ENCODE measurements around the gene KLF13.

The KLF13 gene

DNA sequence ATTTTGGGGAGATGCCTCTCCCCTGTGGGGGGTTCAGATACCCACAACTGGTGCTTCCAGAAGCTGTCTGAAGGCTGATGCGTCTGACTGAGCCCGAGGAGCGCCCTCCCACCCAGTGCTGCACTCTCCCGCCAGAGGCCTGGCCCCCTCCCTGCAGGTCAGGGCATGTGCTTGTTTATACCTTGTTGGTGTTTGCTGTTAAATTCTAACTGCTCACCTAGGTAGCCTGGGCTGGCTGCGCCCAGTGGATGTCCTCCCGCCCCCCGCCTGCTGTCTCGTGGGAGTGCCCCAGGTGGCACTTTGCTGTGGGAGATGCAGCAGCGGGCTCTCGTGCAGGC is 12.9 kb downstream of the KLF13 start:
- H3K36me3 ChIP-seq (ENCODE audit: control insufficient read depth, insufficient read depth, low read length), result no peaks in the 10 kb centered on the region
- no peak for DNase-seq
- H2BK15ac ChIP-seq (replicated peaks; ENCODE audit: low read depth), result no peak overlapping the region
- no peak overlapping the region for H3K23ac ChIP-seq (ENCODE audit: low read length)
- no peak overlapping the region for H3K9ac ChIP-seq (ENCODE audit: low read length)
- no peak overlapping the region for H3K4me2 ChIP-seq (ENCODE audit: low read length)
- H3K27ac ChIP-seq (ENCODE audit: low read depth, low read length), result no peak overlapping the region
- H3K4me1 ChIP-seq (ENCODE audit: control insufficient read depth, low read depth, low read length), result no peaks in the 10 kb centered on the region
- H3K79me2 ChIP-seq (ENCODE audit: control insufficient read depth, insufficient read depth, low read length), result peaks cover 23% of the 10 kb centered on the region
- no peak overlapping the region for H2BK5ac ChIP-seq (ENCODE audit: low read length)
- no peaks in the 10 kb centered on the region for H3K27me3 ChIP-seq (ENCODE audit: insufficient read depth, low read length, poor library complexity)
- H3K18ac ChIP-seq (ENCODE audit: low read length), result no peak overlapping the region
- no peak overlapping the region for H2BK120ac ChIP-seq (ENCODE audit: low read depth, low read length)
- H2AK5ac ChIP-seq (ENCODE audit: low read length), result no peak overlapping the region
- H3K56ac ChIP-seq (ENCODE audit: low read length), result no peak overlapping the region
- no peak overlapping the region for H3K4me3 ChIP-seq (ENCODE audit: low read length)
- H4K8ac ChIP-seq (ENCODE audit: low read depth, low read length), result no peak overlapping the region
- no CpG with 5 or more reads among the region's 10 CpGs for WGBS (ENCODE audit: extremely low coverage, insufficient coverage, low lambda C conversion rate)
- H3K4ac ChIP-seq (ENCODE audit: low read depth, low read length), result no peak overlapping the region
- no peak overlapping the region for H4K5ac ChIP-seq (ENCODE audit: low read length)
- H3K79me1 ChIP-seq (ENCODE audit: low read length), result peaks cover 44% of the 10 kb centered on the region

DNA sequence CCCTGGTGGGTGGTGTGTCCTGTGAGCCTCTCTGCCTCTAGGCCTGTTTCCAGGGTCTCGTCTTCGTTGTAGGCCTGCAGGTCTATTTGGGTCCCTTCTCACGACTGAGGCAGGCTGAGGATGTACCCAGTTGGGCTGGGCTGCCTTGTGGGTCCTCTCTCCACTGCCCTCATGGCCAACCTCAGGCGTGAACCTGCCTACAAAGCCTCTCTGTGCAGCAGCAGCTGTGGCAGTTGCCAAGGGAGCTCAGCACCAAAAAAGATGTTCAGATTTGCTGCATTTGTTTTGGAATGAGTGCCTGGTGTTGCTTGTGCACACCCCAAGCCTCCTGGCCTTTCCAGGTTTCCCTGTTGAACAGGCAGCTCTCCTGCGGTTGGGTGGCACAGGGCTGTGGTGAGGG is 13.4 kb downstream of the KLF13 start:
- no peaks in the 10 kb centered on the region for H3K36me3 ChIP-seq (ENCODE audit: control insufficient read depth, insufficient read depth, low read length)
- H3K4me1 ChIP-seq (ENCODE audit: control insufficient read depth, low read depth, low read length), result no peaks in the 10 kb centered on the region
- H2BK15ac ChIP-seq (replicated peaks; ENCODE audit: low read depth), result no peak overlapping the region
- no peak overlapping the region for H4K8ac ChIP-seq (ENCODE audit: low read depth, low read length)
- H3K27ac ChIP-seq (ENCODE audit: low read depth, low read length), result no peak overlapping the region
- no peak overlapping the region for H2BK120ac ChIP-seq (ENCODE audit: low read depth, low read length)
- no peaks in the 10 kb centered on the region for H3K27me3 ChIP-seq (ENCODE audit: insufficient read depth, low read length, poor library complexity)
- no CpG with 5 or more reads among the region's 5 CpGs for WGBS (ENCODE audit: extremely low coverage, insufficient coverage, low lambda C conversion rate)
- H2BK5ac ChIP-seq (ENCODE audit: low read length), result no peak overlapping the region
- H3K4me3 ChIP-seq (ENCODE audit: low read length), result no peak overlapping the region
- H3K79me2 ChIP-seq (ENCODE audit: control insufficient read depth, insufficient read depth, low read length), result peaks cover 22% of the 10 kb centered on the region
- H3K56ac ChIP-seq (ENCODE audit: low read length), result no peak overlapping the region
- no peak overlapping the region for H3K9ac ChIP-seq (ENCODE audit: low read length)
- no peak overlapping the region for H3K4me2 ChIP-seq (ENCODE audit: low read length)
- no peak for DNase-seq
- no peak overlapping the region for H3K18ac ChIP-seq (ENCODE audit: low read length)
- H4K5ac ChIP-seq (ENCODE audit: low read length), result no peak overlapping the region
- no peak overlapping the region for H2AK5ac ChIP-seq (ENCODE audit: low read length)
- no peak overlapping the region for H3K23ac ChIP-seq (ENCODE audit: low read length)
- H3K4ac ChIP-seq (ENCODE audit: low read depth, low read length), result no peak overlapping the region
- peaks cover 47% of the 10 kb centered on the region for H3K79me1 ChIP-seq (ENCODE audit: low read length)

DNA sequence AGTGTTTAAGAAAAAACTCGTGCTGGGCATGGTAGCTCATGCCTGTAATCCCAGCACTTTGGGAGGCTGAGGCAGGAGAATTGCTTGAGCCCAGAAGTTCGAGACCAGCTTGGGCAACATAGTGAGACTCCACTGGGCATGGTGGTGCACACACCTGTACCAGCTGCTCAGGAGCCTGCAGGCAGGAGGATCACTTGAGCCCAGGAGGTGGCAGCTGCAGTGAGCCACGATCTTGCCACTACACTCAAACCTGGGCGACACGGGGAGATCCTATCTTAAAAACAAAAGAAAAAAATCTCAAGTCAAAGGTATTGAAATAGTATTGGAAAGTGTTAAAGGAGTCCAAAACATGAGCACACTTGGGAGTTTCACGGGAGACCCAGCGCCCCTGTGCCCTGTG is 14.0 kb downstream of the KLF13 start:
- Histone ChIP-seq H4K5ac (ENCODE audit: low read length) (no peak overlapping the region), H4K8ac (ENCODE audit: low read depth, low read length) (no peak overlapping the region), H3K4me3 (ENCODE audit: low read length) (no peak overlapping the region), H2BK5ac (ENCODE audit: low read length) (no peak overlapping the region), H3K4ac (ENCODE audit: low read depth, low read length) (no peak overlapping the region), H3K79me2 (ENCODE audit: control insufficient read depth, insufficient read depth, low read length) (peaks cover 22% of the 10 kb centered on the region), H3K27me3 (ENCODE audit: insufficient read depth, low read length, poor library complexity) (no peaks in the 10 kb centered on the region), H3K79me1 (ENCODE audit: low read length) (peaks cover 45% of the 10 kb centered on the region), H3K36me3 (ENCODE audit: control insufficient read depth, insufficient read depth, low read length) (no peaks in the 10 kb centered on the region), H3K9ac (ENCODE audit: low read length) (no peak overlapping the region), H3K56ac (ENCODE audit: low read length) (no peak overlapping the region), H2AK5ac (ENCODE audit: low read length) (no peak overlapping the region), H2BK15ac (replicated peaks; ENCODE audit: low read depth) (no peak overlapping the region), H3K4me1 (ENCODE audit: control insufficient read depth, low read depth, low read length) (no peaks in the 10 kb centered on the region), H2BK120ac (ENCODE audit: low read depth, low read length) (no peak overlapping the region), H3K18ac (ENCODE audit: low read length) (no peak overlapping the region), H3K27ac (ENCODE audit: low read depth, low read length) (no peak overlapping the region), H3K23ac (ENCODE audit: low read length) (no peak overlapping the region), H3K4me2 (ENCODE audit: low read length) (no peak overlapping the region)
- WGBS (ENCODE audit: extremely low coverage, insufficient coverage, low lambda C conversion rate), result no CpG with 5 or more reads among the region's 7 CpGs
- DNase-seq, result no peak

DNA sequence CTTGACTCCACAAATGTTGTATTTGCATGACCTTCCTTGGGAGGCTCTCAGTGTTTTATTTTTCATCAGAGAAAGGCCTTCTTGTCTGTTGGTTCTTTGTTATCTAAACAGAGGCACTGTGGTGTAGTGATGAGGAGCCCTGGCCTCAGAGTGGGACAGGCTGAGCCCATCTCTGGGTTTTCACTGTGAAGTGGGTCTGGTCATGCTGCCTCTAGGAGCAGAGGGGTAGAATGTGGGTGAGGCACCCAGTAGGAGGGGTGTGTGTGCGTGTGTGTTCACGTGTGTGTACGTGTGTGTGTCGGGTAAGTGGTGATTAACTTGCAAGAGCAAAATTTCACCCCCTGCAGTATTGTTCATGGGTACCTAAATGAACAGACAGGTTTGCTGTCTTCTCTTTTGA is 14.4 kb downstream of the KLF13 start:
- H3K79me2 ChIP-seq (ENCODE audit: control insufficient read depth, insufficient read depth, low read length), result peaks cover 22% of the 10 kb centered on the region
- no peaks in the 10 kb centered on the region for H3K4me1 ChIP-seq (ENCODE audit: control insufficient read depth, low read depth, low read length)
- no peak overlapping the region for H3K27ac ChIP-seq (ENCODE audit: low read depth, low read length)
- no peak overlapping the region for H4K8ac ChIP-seq (ENCODE audit: low read depth, low read length)
- no peak overlapping the region for H3K4me2 ChIP-seq (ENCODE audit: low read length)
- no peak for DNase-seq
- H2BK5ac ChIP-seq (ENCODE audit: low read length), result no peak overlapping the region
- no peaks in the 10 kb centered on the region for H3K36me3 ChIP-seq (ENCODE audit: control insufficient read depth, insufficient read depth, low read length)
- no peak overlapping the region for H2BK15ac ChIP-seq (replicated peaks; ENCODE audit: low read depth)
- H3K9ac ChIP-seq (ENCODE audit: low read length), result no peak overlapping the region
- H3K56ac ChIP-seq (ENCODE audit: low read length), result no peak overlapping the region
- H3K4me3 ChIP-seq (ENCODE audit: low read length), result no peak overlapping the region
- no peak overlapping the region for H3K4ac ChIP-seq (ENCODE audit: low read depth, low read length)
- H4K5ac ChIP-seq (ENCODE audit: low read length), result no peak overlapping the region
- H3K79me1 ChIP-seq (ENCODE audit: low read length), result peaks cover 44% of the 10 kb centered on the region
- H2AK5ac ChIP-seq (ENCODE audit: low read length), result no peak overlapping the region
- no CpG with 5 or more reads among the region's 4 CpGs for WGBS (ENCODE audit: extremely low coverage, insufficient coverage, low lambda C conversion rate)
- no peak overlapping the region for H3K23ac ChIP-seq (ENCODE audit: low read length)
- no peak overlapping the region for H2BK120ac ChIP-seq (ENCODE audit: low read depth, low read length)
- H3K18ac ChIP-seq (ENCODE audit: low read length), result no peak overlapping the region
- no peaks in the 10 kb centered on the region for H3K27me3 ChIP-seq (ENCODE audit: insufficient read depth, low read length, poor library complexity)

DNA sequence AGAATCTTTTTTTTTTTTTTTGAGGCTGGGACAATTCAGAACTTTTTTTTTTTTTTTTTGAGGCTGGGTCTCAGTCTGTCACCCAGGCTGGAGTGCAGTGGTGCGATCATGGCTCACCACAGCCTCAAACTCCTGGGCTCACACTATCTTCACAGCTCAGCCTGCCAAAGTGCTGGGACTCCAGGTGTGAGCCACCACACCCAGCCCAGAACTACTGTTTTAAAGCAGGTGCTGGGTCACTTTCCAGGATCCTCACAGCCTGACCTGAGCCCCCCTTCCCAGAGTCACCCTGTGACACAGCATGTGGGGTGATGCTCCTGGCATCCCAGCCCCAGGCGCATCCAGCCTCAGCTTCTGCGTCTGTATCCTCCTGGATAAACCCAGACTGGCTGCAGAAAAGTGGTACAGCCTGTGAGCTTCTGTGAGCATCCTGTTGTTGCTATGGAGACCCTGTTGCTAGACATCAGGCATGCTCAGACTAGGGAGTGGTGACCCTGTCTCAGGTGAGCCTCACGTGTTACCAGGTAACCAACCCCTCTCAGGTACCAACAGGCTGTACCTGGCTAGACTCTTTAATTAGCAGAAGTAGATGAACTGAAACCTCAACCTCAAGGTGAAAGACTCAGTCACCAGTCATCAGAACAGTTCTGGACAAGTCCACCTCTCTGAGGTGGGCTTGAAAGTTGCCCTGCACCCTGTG is 15.0 kb downstream of the KLF13 start:
- H3K4me2 ChIP-seq (ENCODE audit: low read length), result no peak overlapping the region
- H3K79me1 ChIP-seq (ENCODE audit: low read length), result peaks cover 40% of the 10 kb centered on the region
- no peak overlapping the region for H3K18ac ChIP-seq (ENCODE audit: low read length)
- H2BK5ac ChIP-seq (ENCODE audit: low read length), result no peak overlapping the region
- no peak overlapping the region for H4K5ac ChIP-seq (ENCODE audit: low read length)
- H3K4me3 ChIP-seq (ENCODE audit: low read length), result no peak overlapping the region
- H3K79me2 ChIP-seq (ENCODE audit: control insufficient read depth, insufficient read depth, low read length), result peaks cover 20% of the 10 kb centered on the region
- H3K23ac ChIP-seq (ENCODE audit: low read length), result no peak overlapping the region
- H3K9ac ChIP-seq (ENCODE audit: low read length), result no peak overlapping the region
- H3K27me3 ChIP-seq (ENCODE audit: insufficient read depth, low read length, poor library complexity), result no peaks in the 10 kb centered on the region
- no peak overlapping the region for H2BK120ac ChIP-seq (ENCODE audit: low read depth, low read length)
- DNase-seq, result no peak
- no peaks in the 10 kb centered on the region for H3K4me1 ChIP-seq (ENCODE audit: control insufficient read depth, low read depth, low read length)
- H2BK15ac ChIP-seq (replicated peaks; ENCODE audit: low read depth), result no peak overlapping the region
- H3K56ac ChIP-seq (ENCODE audit: low read length), result no peak overlapping the region
- H3K4ac ChIP-seq (ENCODE audit: low read depth, low read length), result no peak overlapping the region
- no peak overlapping the region for H3K27ac ChIP-seq (ENCODE audit: low read depth, low read length)
- no peaks in the 10 kb centered on the region for H3K36me3 ChIP-seq (ENCODE audit: control insufficient read depth, insufficient read depth, low read length)
- no peak overlapping the region for H4K8ac ChIP-seq (ENCODE audit: low read depth, low read length)
- H2AK5ac ChIP-seq (ENCODE audit: low read length), result no peak overlapping the region
- no CpG with 5 or more reads among the region's 4 CpGs for WGBS (ENCODE audit: extremely low coverage, insufficient coverage, low lambda C conversion rate)

DNA sequence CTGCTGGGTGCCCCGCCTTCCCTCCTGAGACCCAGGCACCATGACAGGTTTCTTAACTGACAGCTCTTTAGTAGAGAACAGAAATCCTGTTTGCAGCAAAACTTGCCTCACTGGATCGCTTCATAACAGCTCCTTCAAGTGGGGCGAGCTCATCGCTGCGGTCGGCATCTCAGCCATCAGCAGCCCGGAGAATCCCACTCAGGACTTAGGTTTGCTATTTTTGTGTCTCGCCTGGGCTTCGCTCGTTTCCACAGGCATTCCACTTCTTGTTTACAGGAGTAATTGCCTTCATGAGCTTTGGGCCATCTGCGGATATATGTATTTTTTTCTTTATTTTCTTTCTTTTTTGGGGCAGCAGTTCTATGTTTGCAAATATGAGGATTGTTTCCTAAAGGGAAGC is 15.7 kb downstream of the KLF13 start:
- H3K4ac ChIP-seq (ENCODE audit: low read depth, low read length), result no peak overlapping the region
- no peak overlapping the region for H2AK5ac ChIP-seq (ENCODE audit: low read length)
- H4K8ac ChIP-seq (ENCODE audit: low read depth, low read length), result no peak overlapping the region
- H2BK5ac ChIP-seq (ENCODE audit: low read length), result no peak overlapping the region
- H3K27ac ChIP-seq (ENCODE audit: low read depth, low read length), result no peak overlapping the region
- DNase-seq, result no peak
- no peak overlapping the region for H2BK120ac ChIP-seq (ENCODE audit: low read depth, low read length)
- H3K23ac ChIP-seq (ENCODE audit: low read length), result no peak overlapping the region
- H3K79me2 ChIP-seq (ENCODE audit: control insufficient read depth, insufficient read depth, low read length), result peaks cover 14% of the 10 kb centered on the region
- no peaks in the 10 kb centered on the region for H3K36me3 ChIP-seq (ENCODE audit: control insufficient read depth, insufficient read depth, low read length)
- no peak overlapping the region for H3K4me3 ChIP-seq (ENCODE audit: low read length)
- no peak overlapping the region for H3K56ac ChIP-seq (ENCODE audit: low read length)
- peaks cover 36% of the 10 kb centered on the region for H3K79me1 ChIP-seq (ENCODE audit: low read length)
- no peak overlapping the region for H4K5ac ChIP-seq (ENCODE audit: low read length)
- no CpG with 5 or more reads among the region's 11 CpGs for WGBS (ENCODE audit: extremely low coverage, insufficient coverage, low lambda C conversion rate)
- H3K4me2 ChIP-seq (ENCODE audit: low read length), result no peak overlapping the region
- H3K9ac ChIP-seq (ENCODE audit: low read length), result no peak overlapping the region
- no peaks in the 10 kb centered on the region for H3K4me1 ChIP-seq (ENCODE audit: control insufficient read depth, low read depth, low read length)
- no peaks in the 10 kb centered on the region for H3K27me3 ChIP-seq (ENCODE audit: insufficient read depth, low read length, poor library complexity)
- no peak overlapping the region for H2BK15ac ChIP-seq (replicated peaks; ENCODE audit: low read depth)
- H3K18ac ChIP-seq (ENCODE audit: low read length), result no peak overlapping the region

All from mesendoderm (in vitro differentiated cells).